ENCODE measurements around the gene YJEFN3.

YJEFN3 gene, protein sequence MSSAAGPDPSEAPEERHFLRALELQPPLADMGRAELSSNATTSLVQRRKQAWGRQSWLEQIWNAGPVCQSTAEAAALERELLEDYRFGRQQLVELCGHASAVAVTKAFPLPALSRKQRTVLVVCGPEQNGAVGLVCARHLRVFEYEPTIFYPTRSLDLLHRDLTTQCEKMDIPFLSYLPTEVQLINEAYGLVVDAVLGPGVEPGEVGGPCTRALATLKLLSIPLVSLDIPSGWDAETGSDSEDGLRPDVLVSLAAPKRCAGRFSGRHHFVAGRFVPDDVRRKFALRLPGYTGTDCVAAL

DNA sequence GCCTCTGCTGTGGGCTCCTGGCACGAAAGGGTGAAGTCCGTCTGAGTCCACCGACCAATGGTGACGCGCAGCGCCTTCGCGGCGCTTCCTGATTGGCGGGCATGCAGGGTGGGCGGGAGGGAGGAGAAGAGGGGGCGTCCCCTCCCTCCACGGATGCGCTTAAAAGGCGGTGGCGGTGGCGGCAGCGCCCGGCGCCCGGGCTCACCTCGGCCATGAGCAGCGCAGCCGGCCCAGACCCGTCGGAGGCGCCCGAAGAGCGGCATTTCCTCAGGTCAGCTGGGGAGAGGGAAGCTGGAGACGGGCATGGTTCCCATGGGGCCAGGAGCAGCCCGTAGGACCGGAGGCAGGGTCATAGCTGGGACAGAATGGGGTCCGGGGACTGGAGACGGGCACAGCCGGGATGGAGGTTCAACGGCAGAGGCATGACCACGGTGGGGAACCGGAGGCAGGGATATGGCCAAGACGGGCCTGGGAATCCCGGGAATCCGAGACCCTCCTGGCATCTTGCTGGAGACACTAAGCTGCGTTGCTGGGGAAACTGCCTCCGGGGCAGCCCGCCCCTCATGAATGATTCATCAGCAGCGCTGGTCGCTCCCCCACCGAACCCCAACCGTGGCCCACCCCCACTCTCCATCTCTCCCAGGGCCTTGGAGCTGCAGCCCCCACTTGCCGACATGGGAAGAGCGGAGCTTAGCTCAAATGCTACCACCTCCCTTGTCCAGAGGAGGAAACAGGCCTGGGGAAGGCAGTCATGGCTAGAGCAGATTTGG lies at the start of gene YJEFN3:
Gene YJEFN3, plus strand, starts transcription at position 191 of the 770 bp plus-strand sequence. Its CDS starts 22 bp downstream, at position 213.
- no peak for DNase-seq

DNA sequence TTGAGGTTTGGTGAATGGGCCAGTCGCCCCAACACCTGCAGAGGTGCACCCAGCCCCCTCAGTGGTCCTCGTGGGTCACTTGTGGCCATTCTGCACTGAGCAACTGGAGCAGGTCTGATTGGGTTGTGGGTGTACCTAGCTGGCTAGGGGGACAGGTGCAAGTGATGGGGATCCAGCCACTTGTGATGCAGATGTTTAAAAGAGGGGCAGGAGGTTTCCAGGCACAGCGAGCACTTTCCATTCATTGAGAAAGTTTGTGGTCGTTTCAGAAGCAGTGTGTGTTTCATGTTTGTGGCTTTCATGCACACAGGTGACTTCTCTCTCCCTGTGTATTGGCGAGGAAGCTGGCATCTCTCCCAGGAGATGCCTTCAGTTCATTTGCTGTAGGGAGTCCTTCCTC lies 48.0 kb upstream of the YJEFN3 start:
- no peak for DNase-seq

DNA sequence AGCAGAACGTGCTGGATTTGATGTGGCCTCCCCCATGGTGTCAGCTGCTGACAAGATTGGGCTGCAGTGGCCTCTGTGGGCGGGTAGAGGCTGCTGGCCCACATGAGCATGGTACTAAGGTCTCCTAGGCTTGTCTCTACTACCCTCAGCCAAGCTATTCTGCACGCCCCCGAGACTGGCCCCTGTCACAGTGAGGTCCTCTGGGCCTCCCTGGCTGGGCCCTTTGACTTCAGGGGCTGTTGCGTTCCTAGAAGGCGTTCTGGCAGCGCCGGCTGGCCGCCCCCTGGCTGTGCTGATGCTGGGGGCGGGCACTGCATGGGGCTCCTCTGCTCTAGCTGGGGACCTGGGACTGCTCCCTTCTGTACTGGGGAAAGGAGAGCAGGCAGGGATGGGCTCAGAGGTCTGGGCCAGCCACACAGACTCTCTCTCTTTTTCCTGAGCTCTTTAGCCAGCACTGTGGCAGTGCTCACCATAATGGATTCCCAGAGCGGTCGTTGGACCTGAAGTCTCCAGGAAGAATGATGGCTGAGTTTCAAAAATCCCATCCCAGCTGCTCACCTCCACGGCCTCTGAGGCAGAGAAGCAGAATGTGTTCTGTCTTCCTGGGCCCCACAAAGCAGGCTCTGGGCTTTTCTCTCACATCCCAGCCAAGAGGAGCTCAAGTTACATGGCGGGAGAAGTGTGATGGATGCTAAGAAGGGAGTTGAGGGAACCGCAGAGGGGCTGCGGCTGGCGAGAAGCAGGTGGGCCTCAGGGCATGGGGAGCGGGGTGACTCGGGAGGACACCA lies 45.7 kb upstream of the YJEFN3 start:
- DNase-seq: no peak

DNA sequence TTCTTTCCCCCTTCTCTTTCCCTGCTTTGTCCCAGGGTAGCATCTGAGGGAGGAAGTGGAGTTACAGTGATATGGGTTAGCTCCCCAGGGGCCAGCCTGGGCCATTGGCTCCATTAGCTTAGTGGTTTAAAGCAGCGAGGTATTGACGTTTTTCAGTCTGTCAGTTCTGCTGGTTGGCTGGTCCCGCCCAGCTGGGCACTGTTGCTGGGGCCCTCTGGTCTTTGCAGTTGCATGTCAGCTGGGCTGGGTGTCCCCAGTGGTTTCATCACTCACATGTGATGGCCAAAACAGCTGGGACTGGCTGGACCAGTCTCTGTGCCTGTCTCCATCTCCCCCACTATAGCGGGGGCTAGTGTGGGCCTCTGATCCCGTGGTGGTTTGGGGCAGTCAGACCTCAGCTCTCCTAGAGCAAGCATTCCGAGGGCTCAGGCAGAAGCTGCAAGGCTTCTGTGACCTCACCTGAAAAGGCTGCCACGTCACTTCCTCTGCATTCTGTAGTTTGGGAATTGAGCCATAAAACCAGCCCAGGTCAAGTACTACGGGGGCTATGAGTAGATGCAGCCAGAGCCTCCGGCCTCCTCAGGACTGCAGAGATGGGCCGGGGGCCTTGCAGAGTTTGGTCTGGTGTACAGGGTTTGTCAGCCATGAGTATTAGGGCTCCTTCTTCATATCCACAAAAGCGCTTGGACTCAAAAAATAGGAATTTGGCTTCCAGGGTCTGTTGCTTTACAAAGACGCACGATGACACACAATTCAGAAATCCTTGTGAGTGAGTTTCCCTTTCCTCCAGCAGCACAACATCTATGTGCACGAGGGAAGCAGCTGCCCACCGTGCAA lies 43.3 kb upstream of the YJEFN3 start:
- DNase-seq: no peak

DNA sequence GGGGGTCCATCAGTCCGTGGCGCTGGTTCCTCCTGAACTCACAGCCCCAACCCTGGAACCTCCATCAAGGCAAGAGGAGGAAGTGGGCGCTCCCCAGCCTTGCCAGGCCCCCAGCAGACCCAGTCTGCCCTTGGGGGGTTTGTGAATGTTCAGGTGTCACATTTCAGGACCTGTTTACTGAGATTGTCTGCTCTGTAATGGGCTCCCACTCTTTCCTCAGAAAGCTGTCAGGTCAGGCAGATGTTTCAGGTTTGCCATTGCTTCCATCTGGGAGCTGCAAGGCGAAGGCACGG lies 42.8 kb upstream of the YJEFN3 start:
- no peak for DNase-seq

DNA sequence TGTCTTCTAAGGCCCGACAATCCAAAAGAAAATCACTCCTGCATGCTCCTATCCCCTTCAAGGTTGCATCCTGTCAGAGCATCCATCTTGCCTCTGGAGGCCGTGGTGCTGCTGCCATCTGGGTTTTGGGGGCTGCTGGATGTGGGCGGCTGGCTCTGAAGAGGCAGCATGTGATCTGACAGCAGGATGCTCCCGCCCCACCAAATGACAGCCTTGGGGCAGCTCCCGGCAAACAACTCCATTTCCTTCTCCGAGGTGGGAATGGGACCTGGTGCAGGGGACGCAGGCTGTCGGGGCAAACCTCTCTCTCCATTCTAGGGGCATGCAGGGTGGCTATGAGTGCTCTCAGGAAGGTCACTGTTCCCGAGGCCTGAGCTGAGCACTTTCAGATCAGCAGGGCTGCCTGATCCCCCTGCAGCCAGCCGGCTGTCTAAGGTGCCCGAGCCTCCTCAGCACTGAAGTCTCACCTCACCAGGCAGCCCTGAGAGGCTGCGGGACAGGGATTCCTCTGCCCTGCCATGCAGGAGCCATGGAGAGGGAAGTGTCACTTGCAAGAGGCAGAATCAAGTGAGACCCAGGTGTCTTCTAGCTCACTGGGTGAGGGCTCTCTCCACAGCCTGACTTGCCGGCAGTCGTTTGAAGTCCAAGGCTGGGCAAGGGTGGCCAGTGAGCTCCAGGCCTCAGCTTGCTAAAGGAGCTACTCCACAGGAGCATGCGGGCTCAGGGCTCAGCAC lies 42.2 kb upstream of the YJEFN3 start:
- peak; percentile 17 for DNase-seq

DNA sequence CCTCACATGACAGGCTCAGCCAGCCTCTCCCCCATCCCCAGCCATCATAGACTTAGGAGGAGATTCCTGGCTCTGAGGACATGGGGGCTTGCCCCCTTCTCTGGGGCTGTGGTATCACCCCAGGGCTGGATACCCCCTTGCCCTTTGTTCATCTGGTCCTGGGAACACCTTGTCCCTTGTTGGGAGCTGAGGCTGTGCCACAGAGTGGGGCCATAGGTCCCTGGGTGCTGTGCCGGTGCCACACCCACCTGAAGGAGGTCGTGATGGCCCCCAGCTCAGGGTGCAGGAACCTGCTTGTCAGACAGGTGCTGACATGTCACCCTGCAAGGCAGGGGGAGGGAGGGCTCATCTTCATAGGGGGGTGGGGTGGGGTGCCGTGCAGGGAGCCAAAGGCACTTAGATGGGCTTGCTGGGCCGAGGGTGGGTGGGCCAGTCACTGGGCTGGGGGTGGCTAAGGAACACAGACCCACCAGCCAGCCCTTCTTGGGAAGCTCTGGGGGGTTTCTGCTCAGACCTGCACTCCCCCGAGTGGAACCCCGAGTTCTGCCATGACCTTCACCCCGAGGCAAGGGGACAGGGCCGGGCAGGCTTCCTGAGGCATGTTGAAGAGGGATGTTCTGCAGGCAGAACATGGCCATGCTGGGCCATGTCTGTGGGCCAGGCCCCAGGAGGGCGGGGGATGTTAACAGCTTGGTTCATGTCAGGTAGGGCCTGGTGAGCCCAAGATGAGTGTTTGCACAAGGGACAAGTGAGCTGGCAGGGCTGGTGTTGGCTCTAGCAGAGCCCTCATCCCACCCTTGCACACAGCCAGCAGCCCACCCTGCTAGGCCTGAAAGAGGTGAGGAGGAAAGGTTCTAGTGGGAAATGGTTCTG lies 41.4 kb upstream of the YJEFN3 start:
- DNase-seq: no peak

DNA sequence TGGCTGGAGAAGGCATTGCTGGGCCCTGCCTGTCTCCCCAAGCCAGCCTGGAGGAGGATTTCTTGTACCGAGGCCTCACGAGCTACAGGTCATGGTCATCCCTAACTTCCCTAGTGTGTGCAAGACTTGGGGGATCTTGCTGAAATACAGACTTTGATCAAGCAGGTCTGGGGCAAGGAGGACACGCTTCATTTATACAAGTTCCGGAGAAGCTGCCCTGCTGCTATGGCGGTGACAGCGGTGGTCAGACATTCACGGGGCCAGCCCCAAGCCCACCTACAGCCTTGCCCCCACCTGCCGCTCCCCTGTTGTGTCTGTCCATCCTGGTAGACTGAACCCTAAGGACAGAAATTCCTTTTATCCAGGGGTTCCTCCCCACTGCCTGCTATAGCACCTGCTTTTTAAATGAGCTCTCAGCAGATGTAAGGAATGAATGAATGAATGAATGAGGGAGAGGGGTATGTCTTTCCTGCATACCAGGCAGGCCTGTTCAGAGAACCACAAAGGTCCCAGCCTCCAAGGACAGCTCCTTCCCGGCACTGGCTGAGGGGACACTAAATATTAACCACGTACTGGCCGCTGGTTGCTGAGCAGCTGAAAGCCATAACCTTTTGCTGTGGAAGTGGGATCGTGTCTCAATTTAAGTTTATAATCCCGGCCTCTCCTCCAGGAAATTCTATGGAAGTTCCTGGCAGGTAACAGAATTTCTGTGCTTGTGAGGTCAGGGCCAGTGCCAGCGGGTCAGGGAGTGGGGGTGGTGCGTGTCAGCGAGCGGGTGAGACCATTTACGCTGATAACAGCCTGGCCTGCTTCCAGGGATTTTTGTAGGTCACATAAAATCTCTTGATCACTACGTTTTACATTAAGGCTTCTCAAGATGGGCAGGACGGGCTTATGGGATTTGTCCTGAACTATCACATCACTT lies 40.5 kb upstream of the YJEFN3 start:
- no peak for DNase-seq

DNA sequence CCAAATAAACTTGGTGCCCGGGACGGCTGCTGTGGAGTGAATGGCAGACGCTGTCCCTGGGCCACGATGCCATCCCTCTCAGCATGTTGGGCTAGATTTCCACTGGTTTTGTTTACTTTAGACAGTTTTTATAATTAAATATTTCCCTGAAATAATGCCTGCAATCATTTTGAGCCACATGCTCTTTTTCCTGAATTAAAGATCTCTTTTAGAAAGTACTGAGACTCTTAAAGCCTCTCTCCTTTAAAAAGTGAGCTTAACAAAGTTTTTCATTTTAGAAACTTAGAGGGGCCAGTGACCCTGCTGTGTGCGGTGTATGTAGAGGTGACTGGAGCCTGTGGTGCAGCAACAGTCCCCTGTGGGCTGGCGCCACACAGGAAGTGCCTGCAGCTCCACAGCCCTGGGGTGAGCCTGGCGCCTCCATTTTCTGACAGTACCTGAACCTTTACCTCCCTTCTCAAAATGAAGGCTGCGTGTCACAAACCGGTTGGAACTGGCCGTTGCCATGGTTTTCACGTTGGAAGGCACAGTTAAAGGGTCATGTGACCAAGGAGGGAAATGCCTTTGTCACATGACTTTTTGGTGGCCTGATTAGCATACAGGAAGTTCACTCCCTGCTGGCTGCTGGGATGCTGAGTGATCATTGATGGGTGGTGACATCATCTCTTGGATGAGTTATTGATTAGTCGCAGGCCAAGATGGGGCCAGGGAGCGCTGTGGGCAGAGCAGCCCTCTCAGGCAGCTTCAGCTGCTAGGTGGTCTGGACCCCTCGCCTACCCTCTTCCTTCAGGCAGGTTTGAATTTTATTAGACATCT lies 39.6 kb upstream of the YJEFN3 start:
- no peak for DNase-seq

DNA sequence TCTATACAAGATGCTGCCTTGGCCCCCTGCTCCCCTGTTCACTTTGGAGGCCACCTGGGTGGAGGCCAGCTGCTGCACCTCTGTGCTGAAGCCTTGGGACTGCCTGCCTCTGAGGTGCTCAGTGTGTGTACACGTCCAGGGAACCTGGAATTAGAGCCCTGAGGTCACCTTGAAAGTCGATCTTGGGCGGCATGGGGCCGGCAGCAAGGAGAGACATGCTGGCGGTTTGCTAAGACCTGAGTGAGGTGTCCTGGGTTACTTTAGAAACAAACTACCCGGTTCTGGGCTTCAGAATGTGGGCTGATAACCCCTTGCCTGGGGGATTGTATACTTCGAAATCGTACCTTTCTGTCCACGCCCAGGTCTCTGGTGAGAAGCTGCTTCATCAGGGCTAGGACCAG lies 38.9 kb upstream of the YJEFN3 start:
- no peak for DNase-seq

DNA sequence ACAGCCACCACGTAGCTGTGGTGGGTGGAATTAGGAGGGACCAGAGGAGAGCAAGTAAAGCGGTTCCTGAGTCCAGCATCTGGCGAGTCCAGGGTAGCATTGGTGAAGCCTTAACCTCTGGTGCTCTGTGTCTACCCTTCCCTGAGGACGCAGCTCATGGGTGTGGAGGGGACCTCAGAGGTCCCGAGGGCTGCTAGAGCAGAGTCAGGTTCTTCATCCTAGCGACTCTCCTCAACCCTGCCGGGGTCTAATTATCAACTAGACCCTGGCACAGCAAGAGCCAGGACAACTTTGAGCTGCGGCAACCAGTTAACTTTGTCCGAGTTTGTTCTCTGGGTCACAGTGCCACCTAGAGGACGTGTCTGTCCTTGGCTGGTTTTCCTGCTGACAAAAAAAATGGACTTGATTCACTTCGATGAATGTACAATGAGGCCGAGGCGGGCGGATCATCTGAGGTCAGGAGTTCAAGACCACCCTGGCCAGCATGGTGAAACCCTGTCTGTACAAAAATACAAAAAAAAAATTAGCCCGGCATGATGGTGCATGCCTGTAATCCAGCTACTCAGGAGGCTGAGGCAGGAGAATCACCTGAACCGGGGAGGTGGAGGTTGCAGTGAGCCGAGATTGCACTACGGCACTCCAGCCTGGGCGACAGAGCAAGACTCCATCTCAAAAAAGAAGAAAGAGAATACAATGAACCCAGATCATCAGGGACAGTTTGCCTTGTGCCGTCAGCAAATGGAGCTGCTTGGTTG lies 38.3 kb upstream of the YJEFN3 start:
- DNase-seq: peak; percentile 61

DNA sequence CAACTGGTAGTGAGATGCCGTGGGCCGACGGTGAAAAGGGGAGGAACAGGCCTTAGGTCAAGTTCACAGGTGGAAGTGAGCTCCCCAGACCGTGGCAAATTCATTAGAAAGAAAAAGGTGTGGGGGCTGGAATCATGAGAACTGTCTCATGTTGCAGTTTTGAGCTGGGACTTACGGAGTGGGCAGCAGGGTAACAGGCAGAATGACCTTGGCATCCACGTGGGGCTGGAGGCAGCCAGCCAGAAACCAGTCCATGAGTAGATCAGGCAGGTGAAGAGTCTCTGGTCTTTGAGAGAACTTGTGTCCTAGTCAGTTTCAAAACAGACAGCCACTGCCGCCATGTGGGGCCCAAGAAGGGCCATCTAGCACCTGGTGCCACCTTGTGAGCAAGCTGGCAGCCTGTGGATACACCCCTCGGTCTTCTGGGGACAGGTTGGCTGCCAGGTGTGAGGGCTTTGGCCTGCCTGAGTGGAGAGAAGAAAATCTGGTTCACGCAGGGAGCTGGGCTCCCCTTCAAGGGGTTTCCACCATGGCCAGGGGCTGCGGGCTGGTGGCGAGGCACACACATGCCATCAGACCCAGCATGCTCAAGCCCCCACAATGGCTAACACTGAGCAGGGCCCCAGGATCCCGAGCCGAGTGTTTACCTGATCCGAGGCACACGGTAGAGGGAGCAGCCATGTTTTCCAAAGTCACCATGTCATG lies 37.2 kb upstream of the YJEFN3 start:
- DNase-seq: no peak

DNA sequence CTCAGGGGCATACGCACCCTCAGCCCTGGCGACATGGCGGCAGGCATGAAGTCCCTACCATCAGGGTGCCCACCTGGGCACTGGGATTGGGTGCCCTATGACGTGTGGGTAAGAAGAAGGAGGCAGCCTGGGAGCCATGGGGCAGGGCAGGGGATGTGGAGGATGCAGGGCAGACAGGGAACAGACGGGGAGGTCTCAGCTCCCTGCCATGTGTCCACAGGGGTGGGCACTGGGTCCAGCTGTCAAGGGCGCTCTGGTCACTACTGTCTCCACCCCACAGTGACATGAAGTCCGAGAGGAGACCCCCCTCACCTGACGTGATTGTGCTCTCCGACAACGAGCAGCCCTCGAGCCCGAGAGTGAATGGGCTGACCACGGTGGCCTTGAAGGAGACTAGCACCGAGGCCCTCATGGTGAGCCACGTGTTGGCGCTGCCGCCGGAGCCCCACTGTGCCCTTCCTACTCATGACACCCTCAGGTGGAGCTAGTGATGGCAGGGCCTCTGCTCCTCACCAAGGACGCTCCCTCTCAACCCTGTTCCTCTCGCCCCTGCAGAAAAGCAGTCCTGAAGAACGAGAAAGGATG lies 36.6 kb upstream of the YJEFN3 start:
- no peak for DNase-seq

DNA sequence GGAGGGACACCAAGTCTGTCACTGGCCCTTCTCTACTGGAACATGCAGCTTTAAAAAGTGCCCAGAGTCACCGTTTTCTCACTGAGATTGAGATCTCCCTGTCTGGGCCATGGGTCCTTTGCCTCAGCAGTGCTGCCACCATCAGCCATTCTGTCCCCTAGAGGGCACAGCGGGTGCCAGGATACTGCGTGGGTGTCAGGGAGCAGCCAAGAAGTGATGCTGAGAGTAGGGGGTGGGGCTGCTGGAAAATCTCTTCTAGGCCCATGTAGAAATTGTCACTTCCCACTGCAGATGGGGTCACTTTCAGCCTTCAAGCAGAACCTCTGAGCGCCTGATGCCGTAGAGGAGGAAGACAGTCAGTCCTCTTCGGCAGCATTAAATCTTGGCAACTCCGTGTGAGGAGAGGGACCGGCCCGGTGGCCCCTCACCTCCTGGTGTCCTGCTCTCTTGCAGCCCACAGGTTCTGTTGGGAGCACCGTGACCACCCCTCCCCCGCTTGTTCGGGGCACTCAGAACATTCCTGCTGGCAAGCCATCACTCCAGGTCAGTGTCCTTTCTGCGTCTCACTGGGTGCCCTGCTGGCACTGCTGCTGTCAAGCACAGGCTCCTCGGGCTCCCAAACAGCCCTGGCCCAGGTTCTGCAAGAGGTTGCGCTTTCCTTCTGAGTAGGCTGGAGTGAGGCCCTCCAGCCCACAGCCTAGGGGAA lies 34.7 kb upstream of the YJEFN3 start:
- DNase-seq: no peak

DNA sequence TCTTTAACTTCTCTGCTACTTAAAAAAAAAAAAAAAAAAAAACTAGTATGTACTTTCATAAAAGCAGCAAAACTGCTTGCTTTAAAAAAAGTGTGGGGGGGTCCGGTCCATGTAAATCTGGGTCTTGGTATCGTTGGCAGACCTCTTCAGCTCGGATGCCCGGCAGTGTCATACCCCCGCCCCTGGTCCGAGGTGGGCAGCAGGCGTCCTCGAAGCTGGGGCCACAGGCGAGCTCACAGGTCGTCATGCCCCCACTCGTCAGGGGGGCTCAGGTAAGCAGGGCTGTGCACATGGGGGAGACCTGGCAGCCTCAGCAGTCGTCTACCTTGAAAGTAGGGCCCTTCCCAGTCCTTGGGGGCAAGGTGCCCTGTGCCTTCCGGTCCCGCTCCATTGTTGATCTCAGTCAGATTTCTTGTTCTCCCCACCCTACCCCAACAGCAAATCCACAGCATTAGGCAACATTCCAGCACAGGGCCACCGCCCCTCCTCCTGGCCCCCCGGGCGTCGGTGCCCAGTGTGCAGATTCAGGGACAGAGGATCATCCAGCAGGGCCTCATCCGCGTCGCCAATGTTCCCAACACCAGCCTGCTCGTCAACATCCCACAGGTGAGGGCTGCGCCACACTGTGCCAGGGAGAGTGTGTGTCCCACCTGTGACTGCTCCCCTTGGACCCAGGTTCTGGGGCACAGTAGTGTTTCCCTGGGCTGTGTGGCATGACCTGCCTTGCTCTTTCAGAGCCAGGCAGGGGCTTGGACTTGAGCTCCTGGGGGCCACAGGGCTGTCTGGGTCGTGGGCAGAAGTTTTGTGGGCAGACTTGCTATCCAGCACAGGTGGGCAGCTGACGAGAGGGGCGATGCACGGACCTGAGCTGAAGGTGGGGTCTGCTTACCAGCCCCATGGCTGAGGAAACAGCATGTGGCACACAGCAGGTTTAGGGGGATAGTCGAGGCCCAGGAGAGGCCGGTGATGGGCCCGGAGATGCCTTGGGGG lies 32.8 kb upstream of the YJEFN3 start:
- DNase-seq: no peak
